Keratinocyte (primary cell): ENCODE measurements around the gene CFAP61.

Experiments used
- EZH2 ChIP-seq: IDR thresholded peaks from one replicate; pipeline ENCODE4 v1.6.1; 2012; ENCODE audit warnings: inconsistent platforms, mild to moderate bottlenecking, low read length, moderate library complexity
- TF ChIP-seq, protein P1 (sequence below), 3 experiments: IDR thresholded peaks in 1 of 3; conservative IDR thresholded peaks in 1 of 3; optimal IDR thresholded peaks in 1 of 3; 2 replicates in 2 of 3; 3 replicates in 1 of 3; pipeline versions ENCODE3 to v1.5.1; 2011; ENCODE audit warnings: low read length in 3 of 3, mild to moderate bottlenecking in 3 of 3, moderate library complexity in 2 of 3, control low read depth in 1 of 3, inconsistent platforms in 1 of 3; ENCODE audit not compliant: insufficient read depth in 2 of 3; ENCODE audit errors: extremely low read depth in 1 of 3

DNA sequence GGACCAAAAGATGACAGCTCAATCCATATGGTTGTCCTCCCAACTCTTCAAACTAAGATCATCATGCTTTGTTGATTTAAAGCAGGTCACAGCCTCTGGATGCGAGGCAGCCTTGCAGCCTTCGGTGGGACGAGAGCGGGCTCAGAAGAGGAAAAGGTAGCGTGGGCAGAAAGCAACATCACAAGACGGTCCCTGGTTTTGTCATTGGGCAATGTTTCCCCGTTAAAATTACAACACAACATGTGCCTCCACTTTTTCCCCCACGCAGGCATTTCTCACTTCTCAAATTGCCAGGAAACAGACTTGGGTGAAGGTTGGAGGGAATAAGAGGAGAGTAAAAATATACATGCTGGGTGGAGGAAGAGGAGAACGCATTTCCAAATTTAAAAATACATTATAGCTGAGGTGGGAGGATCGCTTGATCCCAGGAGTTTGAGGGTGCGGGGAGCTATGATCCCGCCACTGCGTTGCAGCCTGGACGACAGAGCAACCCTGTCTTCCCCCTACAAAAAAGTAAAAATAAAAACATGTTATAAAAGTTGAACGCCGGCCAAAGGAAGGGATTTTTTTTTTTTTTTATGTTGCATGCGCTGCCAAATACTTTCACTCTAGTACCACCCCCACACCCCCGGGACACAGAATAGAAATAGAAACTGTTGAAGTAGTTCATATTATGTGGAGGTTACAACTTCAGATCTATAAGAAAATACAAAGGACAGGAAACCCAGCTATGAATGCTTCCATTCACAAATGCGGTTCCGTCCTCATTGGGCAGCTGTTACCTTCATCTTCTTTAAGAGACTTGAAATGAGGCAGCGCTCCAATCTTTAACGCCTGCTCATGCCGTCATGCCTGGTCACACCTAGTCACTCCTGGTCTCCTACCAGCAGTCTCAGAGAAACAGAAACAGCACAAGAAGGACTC, 49.0 kb upstream of the CFAP61 start:
- TF ChIP-seq, protein P1, sequence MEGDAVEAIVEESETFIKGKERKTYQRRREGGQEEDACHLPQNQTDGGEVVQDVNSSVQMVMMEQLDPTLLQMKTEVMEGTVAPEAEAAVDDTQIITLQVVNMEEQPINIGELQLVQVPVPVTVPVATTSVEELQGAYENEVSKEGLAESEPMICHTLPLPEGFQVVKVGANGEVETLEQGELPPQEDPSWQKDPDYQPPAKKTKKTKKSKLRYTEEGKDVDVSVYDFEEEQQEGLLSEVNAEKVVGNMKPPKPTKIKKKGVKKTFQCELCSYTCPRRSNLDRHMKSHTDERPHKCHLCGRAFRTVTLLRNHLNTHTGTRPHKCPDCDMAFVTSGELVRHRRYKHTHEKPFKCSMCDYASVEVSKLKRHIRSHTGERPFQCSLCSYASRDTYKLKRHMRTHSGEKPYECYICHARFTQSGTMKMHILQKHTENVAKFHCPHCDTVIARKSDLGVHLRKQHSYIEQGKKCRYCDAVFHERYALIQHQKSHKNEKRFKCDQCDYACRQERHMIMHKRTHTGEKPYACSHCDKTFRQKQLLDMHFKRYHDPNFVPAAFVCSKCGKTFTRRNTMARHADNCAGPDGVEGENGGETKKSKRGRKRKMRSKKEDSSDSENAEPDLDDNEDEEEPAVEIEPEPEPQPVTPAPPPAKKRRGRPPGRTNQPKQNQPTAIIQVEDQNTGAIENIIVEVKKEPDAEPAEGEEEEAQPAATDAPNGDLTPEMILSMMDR (optimal IDR thresholded peaks at IDR 0.05 in 1 of 3, IDR thresholded peaks at IDR 0.05 in 1 of 3, conservative IDR thresholded peaks at IDR 0.05 in 1 of 3; ENCODE audit: extremely low read depth in 1 of 3, insufficient read depth in 2 of 3, low read length in 3 of 3) = no peak
- no peak for TF ChIP-seq EZH2
